GM21786 (cell line): ENCODE results near the gene FBXL16.
"Not testable (repeated sequence)": the region's sequence is repeated elsewhere in the genome, so short reads cannot be mapped to it uniquely, and the experiment has no call there.

ENCODE experiments used
- ATAC-seq: cut with Tn5 transposase; IDR thresholded peaks from one replicate; pipeline ENCODE4 v1.9.1; 2021; ENCODE audit not compliant: unreplicated experiment

The FBXL16 gene

GRCh38 chr16:724188-725040 is 18.8 kb upstream of the FBXL16 start:
- ATAC-seq: no peak

GRCh38 chr16:723695-724094 is 18.1 kb upstream of the FBXL16 start:
- ATAC-seq: no peak

- no peak for ATAC-seq
Observed at GRCh38 chr16:722835-723633, 17.4 kb upstream of the FBXL16 start.

GRCh38 chr16:721765-722540 is 16.4 kb upstream of the FBXL16 start:
- no peak for ATAC-seq

- ATAC-seq: peak; percentile 66
Observed at GRCh38 chr16:720990-721764, 15.6 kb upstream of the FBXL16 start, which contains the start of gene ANTKMT. TSS of gene ANTKMT (plus strand) at chr16:721146. CDS start at chr16:721275, 129 bp downstream.

- ATAC-seq: no peak
Observed at GRCh38 chr16:720447-720989, 14.9 kb upstream of the FBXL16 start.

GRCh38 chr16:719815-720446 is 14.3 kb upstream of the FBXL16 start:
- no peak for ATAC-seq

GRCh38 chr16:718922-719321 is 13.3 kb upstream of the FBXL16 start:
- no peak for ATAC-seq

- no peak for ATAC-seq
Observed at GRCh38 chr16:718389-718788, 12.8 kb upstream of the FBXL16 start.

GRCh38 chr16:717450-718245 is 12.0 kb upstream of the FBXL16 start:
- ATAC-seq: no peak

- ATAC-seq: no peak
Observed at GRCh38 chr16:716768-717325, 11.2 kb upstream of the FBXL16 start.

- no peak for ATAC-seq
Observed at GRCh38 chr16:716200-716568, 10.6 kb upstream of the FBXL16 start.

GRCh38 chr16:715477-716199 is 10.0 kb upstream of the FBXL16 start:
- no peak for ATAC-seq

- ATAC-seq: peak; percentile 67
Observed at GRCh38 chr16:714558-715476, 9.2 kb upstream of the FBXL16 start, which contains the start of gene METRN. TSS of gene METRN (plus strand) at chr16:715118. CDS start at chr16:715290, 172 bp downstream.

- no peak for ATAC-seq
Observed at GRCh38 chr16:714079-714478, 8.5 kb upstream of the FBXL16 start.

- ATAC-seq: not testable (repeated sequence)
Observed at GRCh38 chr16:712740-713250, 7.2 kb upstream of the FBXL16 start.
